ENCODE data around the gene SLC9A9. TPM values are rescaled to one million over a fixed set of nuclear protein-coding genes. Genes with fewer than 3 reads are reported as not detected.

The SLC9A9 gene
- polyA plus RNA-seq, 1 experiment = 13.4 TPM

- Histone ChIP-seq H3K27me3 (ENCODE audit: control insufficient read depth, insufficient read depth, low read length) (no peaks in the 10 kb centered on the region), H3K4me3 (ENCODE audit: low read depth, low read length) (no peak overlapping the region), H3K9me3 (ENCODE audit: control insufficient read depth, insufficient read depth, low read length) (no peaks in the 10 kb centered on the region; the same call in 1 of the 2 replicates), H3K27ac (ENCODE audit: low read depth, low read length) (no peak overlapping the region)
- POLR2A ChIA-PET = no interaction called here
- CTCF ChIA-PET = interaction anchor here (1.5 kb wide), 1 partner anchor 432 kb away, joined by 4 read pairs; no protein-coding TSS in a partner anchor
- DNase-seq (ENCODE audit: low read depth, low spot score) = no peak
- TF ChIP-seq CTCF (IDR thresholded peaks at IDR 0.05; ENCODE audit: low read depth, low read length) = no peak
Measured at GRCh38 chr3:143242691-143243090, 605.6 kb downstream of the SLC9A9 start.

GRCh38 chr3:143242101-143242500 is 606.2 kb downstream of the SLC9A9 start:
- no peak for TF ChIP-seq CTCF (IDR thresholded peaks at IDR 0.05; ENCODE audit: low read depth, low read length)
- CTCF ChIA-PET = no interaction called here
- Histone ChIP-seq H3K27me3 (ENCODE audit: control insufficient read depth, insufficient read depth, low read length) (no peaks in the 10 kb centered on the region), H3K9me3 (ENCODE audit: control insufficient read depth, insufficient read depth, low read length) (no peaks in the 10 kb centered on the region; the same call in 1 of the 2 replicates), H3K4me3 (ENCODE audit: low read depth, low read length) (no peak overlapping the region), H3K27ac (ENCODE audit: low read depth, low read length) (no peak overlapping the region)
- POLR2A ChIA-PET = no interaction called here
- DNase-seq (ENCODE audit: low read depth, low spot score) = no peak

GRCh38 chr3:143241481-143241951 is 606.8 kb downstream of the SLC9A9 start:
- Histone ChIP-seq H3K27ac (ENCODE audit: low read depth, low read length) (no peak overlapping the region), H3K27me3 (ENCODE audit: control insufficient read depth, insufficient read depth, low read length) (no peaks in the 10 kb centered on the region), H3K4me3 (ENCODE audit: low read depth, low read length) (no peak overlapping the region), H3K9me3 (ENCODE audit: control insufficient read depth, insufficient read depth, low read length) (no peaks in the 10 kb centered on the region; the same call in 1 of the 2 replicates)
- no peak for TF ChIP-seq CTCF (IDR thresholded peaks at IDR 0.05; ENCODE audit: low read depth, low read length)
- DNase-seq (ENCODE audit: low read depth, low spot score) = no peak
- POLR2A ChIA-PET = interaction anchor here (0.7 kb wide), 1 partner anchor 8 kb away, joined by 5 read pairs; no protein-coding TSS in a partner anchor
- CTCF ChIA-PET = interaction anchor here (0.6 kb wide), 1 partner anchor 190 kb away, joined by 3 read pairs; no protein-coding TSS in a partner anchor

GRCh38 chr3:143240886-143241285 is 607.4 kb downstream of the SLC9A9 start:
- ChIA-PET CTCF (interaction anchor here (0.6 kb wide), 1 partner anchor 189 kb away, joined by 3 read pairs; no protein-coding TSS in a partner anchor), POLR2A (interaction anchor here (0.7 kb wide), 1 partner anchor 9 kb away, joined by 5 read pairs; no protein-coding TSS in a partner anchor)
- TF ChIP-seq CTCF (IDR thresholded peaks at IDR 0.05; ENCODE audit: low read depth, low read length) = no peak
- Histone ChIP-seq H3K27me3 (ENCODE audit: control insufficient read depth, insufficient read depth, low read length) (no peaks in the 10 kb centered on the region), H3K27ac (ENCODE audit: low read depth, low read length) (no peak overlapping the region), H3K9me3 (ENCODE audit: control insufficient read depth, insufficient read depth, low read length) (no peaks in the 10 kb centered on the region; the same call in 1 of the 2 replicates), H3K4me3 (ENCODE audit: low read depth, low read length) (no peak overlapping the region)
- no peak for DNase-seq (ENCODE audit: low read depth, low spot score)

GRCh38 chr3:143239031-143239430 is 609.2 kb downstream of the SLC9A9 start:
- no peaks in the 10 kb centered on the region for H3K27me3 ChIP-seq (ENCODE audit: control insufficient read depth, insufficient read depth, low read length)
- ChIA-PET POLR2A (interaction anchor here (0.6 kb wide), 1 partner anchor 32 kb away, joined by 4 read pairs; no protein-coding TSS in a partner anchor), CTCF (no interaction called here)
- DNase-seq (ENCODE audit: low read depth, low spot score) = no peak
- no peak for TF ChIP-seq CTCF (IDR thresholded peaks at IDR 0.05; ENCODE audit: low read depth, low read length)
- no peak overlapping the region for H3K27ac ChIP-seq (ENCODE audit: low read depth, low read length)
- H3K9me3 ChIP-seq (ENCODE audit: control insufficient read depth, insufficient read depth, low read length) = no peaks in the 10 kb centered on the region; the same call in 1 of the 2 replicates
- H3K4me3 ChIP-seq (ENCODE audit: low read depth, low read length) = no peak overlapping the region

Data from AG04450 (cell line).